WTC11 (cell line): ENCODE measurements around the gene RAB22A. TPM values are rescaled to one million over a fixed set of nuclear protein-coding genes. Genes with fewer than 3 reads are reported as not detected.

Experiments used
- ATAC-seq: fragments of 200-7000 bp; cut with Tn5 transposase; 2 replicates; pipeline ENCODE4 v1.10.0; 2021; ENCODE audit warnings: mild to moderate bottlenecking, moderate library complexity
- CTCF ChIA-PET: fragments of 300-600 bp; sonication (Branson Sonifier 250); formaldehyde crosslinking; loops from one replicate; lab custom pipeline; 2021; ENCODE audit warnings: antibody characterized with exemption; lab: Charles Lee
- POLR2A ChIA-PET: fragments of 350-600 bp; sonication (Branson Sonifier 250); formaldehyde crosslinking; loops from one replicate; lab custom pipeline; 2021; ENCODE audit warnings: antibody characterized with exemption; lab: Charles Lee
- DNase-seq: peaks from one replicate; pipeline ENCODE4 v3.0.0; 2021; ENCODE audit warnings: low spot score
- H3K27ac Mint-ChIP-seq: 2 replicates; pipeline ENCODE4 v1.8.0; 2021; ENCODE audit warnings: mixed read lengths
- H3K27me3 Mint-ChIP-seq: 2 replicates; pipeline ENCODE4 v1.8.0; 2021; ENCODE audit warnings: low read depth, mild to moderate bottlenecking, moderate library complexity, mixed read lengths
- H3K36me3 Mint-ChIP-seq: 2 replicates; pipeline ENCODE4 v1.8.0; 2021; ENCODE audit warnings: mixed read lengths
- H3K4me1 Mint-ChIP-seq: 2 replicates; pipeline ENCODE4 v1.8.0; 2022; ENCODE audit warnings: mixed read lengths
- H3K4me3 Mint-ChIP-seq: 2 replicates; pipeline ENCODE4 v1.8.0; 2021; ENCODE audit warnings: mild to moderate bottlenecking, moderate library complexity, mixed read lengths
- H3K9me3 Mint-ChIP-seq: 2 replicates; pipeline ENCODE4 v1.8.0; 2021; ENCODE audit warnings: mixed read lengths
- AR ChIP-seq: fragments of 250-450 bp; sonication (Bioruptor Pico); IDR thresholded peaks from 2 replicates; pipeline ENCODE4 v1.9.0; 2021; ENCODE audit warnings: mild to moderate bottlenecking
- ATF3 ChIP-seq: sonication (generic); formaldehyde crosslinking; conservative IDR thresholded peaks from 2 replicates; pipeline ENCODE4 v1.8.1; 2022; ENCODE audit warnings: mild to moderate bottlenecking, missing genetic modification reagents
- ERG ChIP-seq: fragments of 250-450 bp; sonication (Bioruptor Pico); IDR thresholded peaks from 2 replicates; pipeline ENCODE4 v1.8.0; 2021; ENCODE audit warnings: mild to moderate bottlenecking
- ETV6 ChIP-seq: sonication (generic); formaldehyde crosslinking; IDR thresholded peaks from 2 replicates; pipeline ENCODE4 v1.8.1; 2022; ENCODE audit warnings: mild to moderate bottlenecking, missing genetic modification reagents
- FOXJ3 ChIP-seq: sonication (generic); formaldehyde crosslinking; IDR thresholded peaks from 2 replicates; pipeline ENCODE4 v1.9.0; 2021; ENCODE audit warnings: missing genetic modification reagents, mild to moderate bottlenecking, borderline replicate concordance
- FOXP1 ChIP-seq: sonication (generic); formaldehyde crosslinking; IDR thresholded peaks from 2 replicates; pipeline ENCODE4 v1.8.0; 2022; ENCODE audit warnings: missing genetic modification reagents, mild to moderate bottlenecking, moderate library complexity, borderline replicate concordance
- HMGA2 ChIP-seq: fragments of 250-450 bp; sonication (Bioruptor Pico); IDR thresholded peaks from 2 replicates; pipeline ENCODE4 v1.4.0; 2021; ENCODE audit warnings: mild to moderate bottlenecking, moderate library complexity
- JUN ChIP-seq: sonication (generic); formaldehyde crosslinking; IDR thresholded peaks from 2 replicates; pipeline ENCODE4 v1.8.0; 2023; ENCODE audit warnings: mild to moderate bottlenecking, missing genetic modification reagents
- KAT7 ChIP-seq: sonication (generic); formaldehyde crosslinking; IDR thresholded peaks from 2 replicates; pipeline ENCODE4 v1.8.1; 2023; ENCODE audit warnings: missing genetic modification reagents, mild to moderate bottlenecking, borderline replicate concordance
- NFATC4 ChIP-seq: fragments of 250-450 bp; sonication (Bioruptor Pico); IDR thresholded peaks from 2 replicates; pipeline ENCODE4 v1.9.0; 2021; ENCODE audit warnings: mild to moderate bottlenecking
- SMAD4 ChIP-seq: sonication (generic); formaldehyde crosslinking; IDR thresholded peaks from 2 replicates; pipeline ENCODE4 v1.8.0; 2022; ENCODE audit warnings: mild to moderate bottlenecking, missing genetic modification reagents
- STAT6 ChIP-seq: sonication (generic); formaldehyde crosslinking; conservative IDR thresholded peaks from 2 replicates; pipeline ENCODE4 v1.8.1; 2023; ENCODE audit warnings: mild to moderate bottlenecking, low read depth, missing genetic modification reagents, moderate library complexity
- USF1 ChIP-seq: sonication (generic); formaldehyde crosslinking; IDR thresholded peaks from 2 replicates; pipeline ENCODE4 v1.8.0; 2022; ENCODE audit warnings: mild to moderate bottlenecking, missing genetic modification reagents
- USF2 ChIP-seq: sonication (generic); formaldehyde crosslinking; IDR thresholded peaks from 2 replicates; pipeline ENCODE4 v1.8.1; 2023; ENCODE audit warnings: mild to moderate bottlenecking, missing genetic modification reagents, moderate library complexity
- ZBTB21 ChIP-seq: sonication (generic); formaldehyde crosslinking; IDR thresholded peaks from 2 replicates; pipeline ENCODE4 v1.8.1; 2023; ENCODE audit warnings: mild to moderate bottlenecking, missing genetic modification reagents, borderline replicate concordance
- ZNF121 ChIP-seq: sonication (generic); formaldehyde crosslinking; IDR thresholded peaks from 2 replicates; pipeline ENCODE4 v1.8.0; 2023; ENCODE audit warnings: missing genetic modification reagents
- ZNF232 ChIP-seq: sonication (generic); formaldehyde crosslinking; IDR thresholded peaks from 2 replicates; pipeline ENCODE4 v1.8.0; 2022; ENCODE audit warnings: mild to moderate bottlenecking, missing genetic modification reagents
- ZNF317 ChIP-seq: sonication (generic); formaldehyde crosslinking; IDR thresholded peaks from 2 replicates; pipeline ENCODE4 v1.8.1; 2023; ENCODE audit warnings: low read depth, mild to moderate bottlenecking, moderate library complexity, missing genetic modification reagents, borderline replicate concordance
- ZNF416 ChIP-seq: fragments of 250-450 bp; sonication (Bioruptor Pico); IDR thresholded peaks from 2 replicates; pipeline ENCODE4 v1.9.0; 2021; ENCODE audit warnings: mild to moderate bottlenecking, inconsistent platforms
- ZNF423 ChIP-seq: fragments of 250-450 bp; sonication (Bioruptor Pico); IDR thresholded peaks from 2 replicates; pipeline ENCODE4 v2.1.2; 2022; ENCODE audit warnings: mild to moderate bottlenecking, moderate library complexity
- ZNF425 ChIP-seq: fragments of 250-450 bp; sonication (Bioruptor Pico); conservative IDR thresholded peaks from 2 replicates; pipeline ENCODE4 v1.9.0; 2021; ENCODE audit warnings: mild to moderate bottlenecking
- ZNF512 ChIP-seq: sonication (generic); formaldehyde crosslinking; IDR thresholded peaks from 2 replicates; pipeline ENCODE4 v1.8.1; 2022; ENCODE audit warnings: missing genetic modification reagents, borderline replicate concordance
- total RNA-seq: library from RNA; stranded (reverse); gene quantifications from 3 replicates; pipeline ENCODE4 v1.2.3, GENCODE V29; 2021

The RAB22A gene
- total RNA-seq, 1 experiment from 2014 or later, result 6.0 TPM

- TF ChIP-seq AR (CRISPR knock-in tag) (no peak), ATF3 (CRISPR knock-in tag) (no peak), FOXP1 (no peak), ZNF416 (no peak), ZNF423 (CRISPR knock-in tag) (no peak), NFATC4 (CRISPR knock-in tag) (no peak), USF2 (no peak), ZNF512 (CRISPR knock-in tag) (no peak), ETV6 (CRISPR knock-in tag) (no peak)
Observed at GRCh38 chr20:58395604-58396003, 86.1 kb downstream of the RAB22A start (continued).

- Mint-ChIP-seq H3K27me3 (no peaks in the 10 kb centered on the region), H3K4me3 (no peak overlapping the region), H3K36me3 (peaks cover 5% of the 10 kb centered on the region), H3K9me3 (no peaks in the 10 kb centered on the region), H3K27ac (no peak overlapping the region), H3K4me1 (peaks cover 47% of the 10 kb centered on the region)
- ATAC-seq, result no peak
- ChIA-PET POLR2A (interaction anchor here (0.7 kb wide), 1 partner anchor 16 kb away, joined by 3 read pairs; no protein-coding TSS in a partner anchor), CTCF (no interaction called here)
- DNase-seq, result no peak
- TF ChIP-seq ZNF425 (CRISPR knock-in tag) (no peak), KAT7 (CRISPR knock-in tag) (no peak), STAT6 (CRISPR knock-in tag) (no peak), ZNF121 (CRISPR knock-in tag) (no peak), USF1 (CRISPR knock-in tag) (no peak), ERG (CRISPR knock-in tag) (no peak), FOXJ3 (CRISPR knock-in tag) (no peak), SMAD4 (CRISPR knock-in tag) (no peak), JUN (CRISPR knock-in tag) (no peak), ETV6 (CRISPR knock-in tag) (no peak), ZNF232 (CRISPR knock-in tag) (no peak), ZNF317 (no peak), ZBTB21 (CRISPR knock-in tag) (no peak), HMGA2 (CRISPR knock-in tag) (no peak)
Observed at GRCh38 chr20:58397429-58397828, 87.9 kb downstream of the RAB22A start.
